Right lung (tissue), 5 donors: Measurements from ENCODE around the gene NDN. TPM values are rescaled to one million over a fixed set of nuclear protein-coding genes. Genes with fewer than 3 reads are reported as not detected.
A peak's percentile ranks its signal among the peaks of the same experiment; 100 is the strongest.

Source experiments
- DNase-seq, 2 donors: peaks; one replicate each; pipeline ENCODE4 v3.0.0-alpha.2; 2013
- polyA plus RNA-seq, 5 donors: library from polyadenylated mRNA; unstranded; fragments of 120-200 nt; gene quantifications; one replicate each; pipeline versions ENCODE4 v1.2.1 to v1.2.3, GENCODE V29; 2013; ENCODE audit warnings: inconsistent platforms in 1 of 5, low replicate concordance in 1 of 5; ENCODE audit not compliant: insufficient read length in 5 of 5, insufficient read depth in 1 of 5

NDN gene
- polyA plus RNA-seq, 5 donors = 83.9 to 131 (median 93.4) TPM

DNA sequence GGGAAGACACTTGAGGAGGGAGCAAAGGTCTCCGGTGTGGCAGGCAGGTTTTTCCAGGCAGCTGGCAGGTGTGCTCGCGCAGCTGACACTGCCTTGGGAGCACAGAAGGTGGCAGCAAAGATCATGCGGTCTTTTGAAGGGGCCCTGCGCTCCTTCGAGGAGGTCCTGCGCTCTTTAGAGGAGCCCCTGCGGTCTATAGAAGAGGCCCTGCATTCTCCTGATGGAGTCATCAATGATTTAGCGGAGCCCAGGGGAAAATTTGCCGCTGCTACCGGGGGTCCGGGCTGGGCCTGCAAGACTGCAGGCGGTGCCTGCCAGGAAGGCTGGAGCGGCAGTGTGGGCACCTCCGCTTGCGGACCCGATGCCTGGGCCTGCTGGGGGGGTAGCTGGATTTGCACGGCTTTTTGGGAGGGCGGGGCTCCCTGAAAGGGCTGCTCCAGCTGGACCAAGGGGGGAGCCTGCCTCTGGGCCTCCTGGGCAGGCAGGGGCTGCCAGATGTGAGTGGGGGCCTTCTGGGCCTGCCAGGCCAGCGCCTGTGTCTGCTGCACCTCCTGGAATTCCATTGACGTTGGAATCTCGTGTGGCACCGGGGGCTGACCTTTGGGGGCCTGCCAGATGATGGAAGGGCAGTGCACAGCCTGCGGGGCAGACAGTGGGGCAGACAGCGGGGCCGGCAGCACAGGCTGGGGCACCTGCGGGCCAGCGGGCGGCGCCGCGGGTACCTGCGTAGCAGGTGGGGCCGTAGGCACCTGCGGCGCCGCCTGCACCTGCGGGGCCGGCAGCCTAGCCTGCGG lies 41.5 kb downstream of the NDN start:
- no peak for DNase-seq

DNA sequence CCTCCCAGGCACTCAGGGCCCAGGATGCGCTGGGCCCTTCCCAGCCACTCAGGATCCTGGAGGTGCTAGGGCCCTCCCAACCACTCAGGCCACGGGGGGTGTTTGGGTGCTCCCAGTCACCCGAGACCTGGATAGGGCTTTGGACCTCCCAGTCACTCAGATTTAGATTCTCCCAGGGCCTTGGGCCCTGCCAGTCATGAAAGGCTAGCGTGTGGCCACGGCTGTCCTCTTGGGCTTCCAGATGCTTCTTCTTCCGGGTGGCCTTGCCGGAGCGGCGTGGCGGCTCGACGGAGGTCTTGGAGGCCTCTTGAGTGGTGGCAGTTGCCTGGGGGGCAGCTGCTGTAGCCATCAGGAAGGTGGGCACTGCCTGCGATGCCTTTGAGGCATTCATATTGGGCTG lies 42.3 kb downstream of the NDN start:
- no peak for DNase-seq

DNA sequence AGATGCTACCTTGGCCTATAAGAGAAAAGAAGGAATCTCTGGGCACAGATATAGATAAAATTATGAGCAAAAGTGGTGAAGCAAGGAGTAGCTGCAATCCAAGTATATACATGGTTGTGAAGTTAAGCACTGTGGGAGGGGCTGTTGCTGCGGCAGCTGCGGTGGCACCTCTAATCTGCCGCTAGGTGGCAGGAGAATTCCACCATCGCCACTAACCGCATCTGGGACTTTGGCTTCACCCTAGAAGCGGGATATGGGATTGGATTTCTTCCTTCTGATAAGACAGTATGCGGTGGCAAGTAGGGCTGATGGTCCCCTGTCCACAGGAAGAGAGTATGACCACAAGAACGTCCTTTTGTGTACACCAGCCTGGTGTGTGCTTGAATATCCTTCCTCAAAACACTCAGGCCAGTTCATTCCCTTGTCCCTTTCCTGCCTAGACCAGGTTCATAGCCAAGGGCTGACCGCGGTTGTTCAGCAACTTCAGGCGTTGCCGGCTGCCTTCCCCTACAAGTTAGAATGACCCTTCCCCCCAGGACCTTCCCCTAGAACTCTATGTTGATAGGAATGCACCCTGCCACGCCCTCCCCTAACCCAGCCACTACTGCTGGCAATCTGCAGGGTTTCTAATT lies 44.6 kb downstream of the NDN start:
- DNase-seq = peak in 1 of 2 donors; percentile 54

Other genes with a start within 250 kb of the NDN start
- not detected for gene GOLGA6L2, start 240.1 kb downstream of the NDN start, polyA plus RNA-seq
- 10 to 100 TPM in 1 of 5 donors, 1 to 10 TPM in 2, under 1 TPM in 2; 0.27 to 12.3 (median 1.3) TPM for gene MKRN3, start 121.6 kb downstream of the NDN start, polyA plus RNA-seq
- gene MAGEL2, start 39.4 kb downstream of the NDN start, polyA plus RNA-seq = 1 to 10 TPM; 2.8 to 6.0 (median 3.8) TPM